ENCODE data around the gene CFLAR. TPM values are rescaled to one million over a fixed set of nuclear protein-coding genes. Genes with fewer than 3 reads are reported as not detected.
"Not testable (repeated sequence)": the region's sequence is repeated elsewhere in the genome, so short reads cannot be mapped to it uniquely, and the experiment has no call there.

Gene CFLAR
- total and polyA plus RNA-seq, 2 experiments from 2014 or later: 5.1 to 13.5 TPM

DNA sequence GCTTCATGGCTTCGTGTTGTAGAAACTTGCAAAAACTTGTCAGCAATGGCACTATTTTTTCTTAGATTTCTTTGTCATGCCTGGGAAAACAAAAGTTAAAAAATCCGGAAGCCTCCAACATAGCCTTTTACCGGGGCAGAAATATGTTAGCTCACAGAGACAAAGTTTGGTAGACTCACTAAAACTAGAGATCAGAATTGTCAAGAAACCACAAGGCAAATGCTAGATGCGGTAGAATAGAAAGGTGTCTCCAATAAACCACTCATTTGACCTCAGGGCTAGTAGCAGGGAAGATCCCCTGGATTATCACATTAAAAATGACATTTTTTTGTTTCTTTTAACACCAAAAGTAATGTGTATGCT, 67.4 kb downstream of the CFLAR start:
- Histone ChIP-seq H3K36me3 (no peaks in the 10 kb centered on the region), H3K4me1 (ENCODE audit: low read depth) (no peaks in the 10 kb centered on the region), H3K4me3 (no peak overlapping the region), H3K27ac (no peak overlapping the region), H3K27me3 (no peaks in the 10 kb centered on the region), H3K9me3 (ENCODE audit: low read depth) (no peaks in the 10 kb centered on the region)
- TF ChIP-seq, protein P1, sequence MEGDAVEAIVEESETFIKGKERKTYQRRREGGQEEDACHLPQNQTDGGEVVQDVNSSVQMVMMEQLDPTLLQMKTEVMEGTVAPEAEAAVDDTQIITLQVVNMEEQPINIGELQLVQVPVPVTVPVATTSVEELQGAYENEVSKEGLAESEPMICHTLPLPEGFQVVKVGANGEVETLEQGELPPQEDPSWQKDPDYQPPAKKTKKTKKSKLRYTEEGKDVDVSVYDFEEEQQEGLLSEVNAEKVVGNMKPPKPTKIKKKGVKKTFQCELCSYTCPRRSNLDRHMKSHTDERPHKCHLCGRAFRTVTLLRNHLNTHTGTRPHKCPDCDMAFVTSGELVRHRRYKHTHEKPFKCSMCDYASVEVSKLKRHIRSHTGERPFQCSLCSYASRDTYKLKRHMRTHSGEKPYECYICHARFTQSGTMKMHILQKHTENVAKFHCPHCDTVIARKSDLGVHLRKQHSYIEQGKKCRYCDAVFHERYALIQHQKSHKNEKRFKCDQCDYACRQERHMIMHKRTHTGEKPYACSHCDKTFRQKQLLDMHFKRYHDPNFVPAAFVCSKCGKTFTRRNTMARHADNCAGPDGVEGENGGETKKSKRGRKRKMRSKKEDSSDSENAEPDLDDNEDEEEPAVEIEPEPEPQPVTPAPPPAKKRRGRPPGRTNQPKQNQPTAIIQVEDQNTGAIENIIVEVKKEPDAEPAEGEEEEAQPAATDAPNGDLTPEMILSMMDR (IDR thresholded peaks at IDR 0.05; ENCODE audit: low read depth, low read length): no peak
- DNase-seq (ENCODE audit: low read depth in 1 of 2, low spot score in 1 of 2): no peak

- not testable (repeated sequence) for H3K4me1 ChIP-seq (ENCODE audit: low read depth); H3K27me3 ChIP-seq; H3K4me3 ChIP-seq; H3K9me3 ChIP-seq (ENCODE audit: low read depth); H3K27ac ChIP-seq; H3K36me3 ChIP-seq; DNase-seq (ENCODE audit: low read depth in 1 of 2, low spot score in 1 of 2)
Measured at GRCh38 chr2:201183835-201184234, 67.9 kb downstream of the CFLAR start.

GRCh38 chr2:201184248-201184647, 68.3 kb downstream of the CFLAR start:
- not testable (repeated sequence) for H3K27ac ChIP-seq; H3K27me3 ChIP-seq; DNase-seq (ENCODE audit: low read depth in 1 of 2, low spot score in 1 of 2); H3K36me3 ChIP-seq; H3K4me3 ChIP-seq; H3K4me1 ChIP-seq (ENCODE audit: low read depth); H3K9me3 ChIP-seq (ENCODE audit: low read depth)

DNA sequence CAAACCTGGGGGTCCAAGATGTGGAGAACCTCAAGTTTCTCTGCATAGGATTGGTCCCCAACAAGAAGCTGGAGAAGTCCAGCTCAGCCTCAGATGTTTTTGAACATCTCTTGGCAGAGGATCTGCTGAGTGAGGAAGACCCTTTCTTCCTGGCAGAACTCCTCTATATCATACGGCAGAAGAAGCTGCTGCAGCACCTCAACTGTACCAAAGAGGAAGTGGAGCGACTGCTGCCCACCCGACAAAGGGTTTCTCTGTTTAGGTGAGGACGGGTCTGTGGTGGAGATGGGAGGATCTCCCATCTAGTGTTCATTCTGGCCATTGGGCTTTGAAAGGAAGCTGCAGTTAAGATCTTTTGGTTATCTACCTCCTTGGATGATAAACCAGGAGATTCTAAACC, 69.9 kb downstream of the CFLAR start:
- TF ChIP-seq, protein P1 (IDR thresholded peaks at IDR 0.05; ENCODE audit: low read depth, low read length): no peak
- H3K27ac ChIP-seq: no peak overlapping the region
- H3K27me3 ChIP-seq: no peaks in the 10 kb centered on the region
- H3K4me1 ChIP-seq (ENCODE audit: low read depth): no peaks in the 10 kb centered on the region
- no peaks in the 10 kb centered on the region for H3K36me3 ChIP-seq
- no peaks in the 10 kb centered on the region for H3K9me3 ChIP-seq (ENCODE audit: low read depth)
- no peak for DNase-seq (ENCODE audit: low read depth in 1 of 2, low spot score in 1 of 2)
- H3K4me3 ChIP-seq: no peak overlapping the region

- H3K36me3 ChIP-seq: no peaks in the 10 kb centered on the region
- DNase-seq (ENCODE audit: low read depth in 1 of 2, low spot score in 1 of 2): no peak
- no peak overlapping the region for H3K4me3 ChIP-seq
- H3K4me1 ChIP-seq (ENCODE audit: low read depth): no peaks in the 10 kb centered on the region
- H3K9me3 ChIP-seq (ENCODE audit: low read depth): no peaks in the 10 kb centered on the region
- TF ChIP-seq, protein P1 (IDR thresholded peaks at IDR 0.05; ENCODE audit: low read depth, low read length): no peak
- H3K27me3 ChIP-seq: no peaks in the 10 kb centered on the region
- no peak overlapping the region for H3K27ac ChIP-seq
Measured at GRCh38 chr2:201186982-201187381, 71.0 kb downstream of the CFLAR start.

GRCh38 chr2:201188449-201188848, 72.5 kb downstream of the CFLAR start:
- Histone ChIP-seq H3K27me3 (no peaks in the 10 kb centered on the region), H3K27ac (no peak overlapping the region), H3K9me3 (ENCODE audit: low read depth) (no peaks in the 10 kb centered on the region), H3K4me1 (ENCODE audit: low read depth) (no peaks in the 10 kb centered on the region), H3K4me3 (no peak overlapping the region), H3K36me3 (no peaks in the 10 kb centered on the region)
- TF ChIP-seq, protein P1 (IDR thresholded peaks at IDR 0.05; ENCODE audit: low read depth, low read length): no peak
- no peak for DNase-seq (ENCODE audit: low read depth in 1 of 2, low spot score in 1 of 2)
